GM18526 (cell line): ENCODE measurements around the gene DDX17.

Source experiments
- POLR2A ChIP-seq: IDR thresholded peaks from 3 replicates; pipeline ENCODE4 v1.6.1; 2011; ENCODE audit not compliant: insufficient read length; ENCODE audit errors: extremely low read depth

The DDX17 gene

DNA sequence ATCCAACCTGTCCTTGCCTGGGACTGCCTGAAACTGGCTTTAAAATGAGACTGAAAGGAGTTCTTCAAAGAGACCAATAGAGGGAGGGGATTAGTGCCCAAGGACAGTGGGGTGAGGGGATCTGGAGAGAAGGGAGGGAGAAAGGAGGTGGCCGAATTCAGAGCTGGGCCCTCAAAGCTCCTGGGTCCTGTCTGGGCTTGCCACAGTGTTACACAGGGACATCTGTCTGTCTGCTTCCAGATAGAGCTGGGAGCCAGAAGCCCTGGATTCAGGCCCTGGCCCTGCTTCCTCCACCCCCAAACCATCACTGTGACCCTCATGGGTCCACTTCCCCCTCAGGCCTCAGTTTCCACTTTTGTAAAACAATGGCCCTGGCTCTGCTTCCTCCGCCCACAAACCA lies 54.7 kb downstream of the DDX17 start:
- no peak for TF ChIP-seq POLR2A

DNA sequence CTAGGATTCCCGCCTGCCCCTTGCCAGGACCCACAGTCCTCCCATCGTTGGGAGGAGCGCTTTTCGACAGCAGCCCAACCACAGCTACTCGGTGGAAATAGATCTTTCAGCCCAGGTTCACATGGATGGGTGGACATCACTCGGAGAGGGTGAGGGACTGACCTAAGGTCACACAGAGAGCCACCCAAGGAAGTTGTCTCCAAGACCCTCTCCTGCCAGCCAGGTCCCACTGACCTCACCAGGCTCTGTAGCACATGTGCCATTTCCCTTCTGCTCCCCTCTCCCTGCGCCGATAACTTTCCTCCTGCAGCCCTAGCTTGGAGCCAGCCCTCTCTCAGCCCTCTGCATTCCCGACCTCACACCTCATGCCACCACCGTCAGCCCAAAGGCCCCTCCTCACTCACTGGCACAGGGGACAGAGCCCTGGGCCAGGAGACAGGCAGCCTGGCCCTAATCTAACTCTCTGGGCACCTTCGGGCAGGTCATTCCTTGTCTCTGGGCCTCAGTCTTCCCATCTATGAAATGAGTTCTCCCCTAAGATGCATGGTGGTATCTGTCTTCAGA lies 55.8 kb downstream of the DDX17 start:
- no peak for TF ChIP-seq POLR2A

DNA sequence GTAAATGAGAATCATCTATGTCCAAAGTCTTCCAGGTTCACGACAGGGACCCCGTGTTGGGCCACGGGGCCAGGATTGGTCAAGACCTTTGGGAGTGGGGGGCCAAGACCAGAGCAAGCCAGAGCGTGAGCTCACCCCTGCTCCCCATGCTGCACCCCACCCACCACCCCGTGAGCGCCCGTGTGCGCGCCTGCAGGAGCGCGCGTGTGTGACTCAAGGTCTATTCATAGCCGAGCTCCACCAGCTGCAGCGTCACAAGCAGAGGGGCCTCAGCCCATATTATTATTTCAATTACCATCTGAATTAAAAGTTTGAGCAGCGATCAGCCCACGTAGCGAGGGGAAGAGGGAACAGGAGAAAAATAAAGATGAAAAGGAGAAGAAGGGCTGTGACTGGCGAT lies 56.3 kb downstream of the DDX17 start:
- no peak for TF ChIP-seq POLR2A

DNA sequence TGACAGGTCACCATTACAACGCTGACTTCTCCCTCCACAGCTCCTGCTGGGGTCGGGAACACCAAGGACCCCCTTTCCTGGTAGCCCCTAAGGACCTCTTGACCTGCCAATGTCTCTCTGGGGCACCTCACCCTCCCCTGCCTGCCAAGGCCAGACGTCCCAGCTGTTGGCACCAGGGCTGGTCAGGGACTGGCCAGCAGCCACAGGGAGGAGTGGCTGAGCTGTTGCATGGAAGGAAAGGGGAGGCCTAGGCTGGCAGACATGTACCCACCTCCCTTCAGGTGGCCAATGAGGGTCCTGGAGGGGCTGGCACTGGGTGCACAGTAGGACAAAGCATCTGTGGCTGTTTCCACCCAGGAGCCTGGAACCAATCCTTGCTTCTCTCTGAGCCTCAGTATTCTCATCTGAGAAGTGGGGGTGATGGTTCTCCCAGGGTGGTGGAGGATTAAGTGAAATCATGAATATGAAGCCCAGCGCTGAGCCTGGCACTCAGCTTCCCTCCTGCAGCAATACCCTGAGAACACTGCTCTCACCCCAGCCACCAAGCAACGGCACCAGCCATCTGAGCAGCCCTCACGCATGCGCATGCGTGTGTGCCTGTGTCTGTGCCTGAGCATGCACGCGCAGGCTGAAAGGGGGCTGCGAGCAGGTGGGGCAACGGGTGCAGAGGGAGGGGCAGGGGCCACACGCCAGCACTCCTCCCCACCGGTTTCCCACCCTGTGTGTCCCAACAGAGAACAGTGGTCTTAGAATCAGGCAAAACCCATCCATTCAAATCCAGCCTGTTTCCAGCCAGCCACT lies 57.0 kb downstream of the DDX17 start:
- TF ChIP-seq POLR2A: no peak

DNA sequence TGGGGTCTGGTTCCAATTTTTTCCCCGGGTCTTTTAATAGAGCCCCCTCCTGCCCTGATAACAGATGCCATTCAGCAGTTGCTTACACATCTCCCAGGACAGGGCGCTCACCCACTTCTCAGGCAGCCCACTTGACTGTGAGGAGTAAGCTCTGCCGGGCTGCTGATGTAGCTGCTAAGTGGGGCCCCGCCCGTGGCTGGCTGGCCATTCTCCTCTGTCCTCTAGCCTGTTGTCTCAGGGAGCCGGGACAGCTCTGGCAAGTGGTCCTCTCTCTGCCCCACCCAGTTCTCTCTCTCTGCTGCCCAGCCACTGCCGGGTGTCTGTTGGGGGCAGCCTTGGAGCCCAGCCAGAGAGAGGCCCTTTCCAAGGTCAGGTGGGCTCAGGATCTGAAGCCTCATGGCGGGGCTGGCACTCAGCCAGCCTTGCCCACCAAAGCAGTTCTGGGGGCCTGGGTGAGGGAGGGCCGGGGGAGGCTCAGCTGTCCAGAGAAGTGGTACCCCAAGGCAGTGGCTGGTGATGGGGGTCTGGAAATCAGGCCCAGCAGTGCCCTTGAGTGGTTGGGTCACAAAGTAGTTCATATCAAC lies 60.0 kb downstream of the DDX17 start:
- no peak for TF ChIP-seq POLR2A

DNA sequence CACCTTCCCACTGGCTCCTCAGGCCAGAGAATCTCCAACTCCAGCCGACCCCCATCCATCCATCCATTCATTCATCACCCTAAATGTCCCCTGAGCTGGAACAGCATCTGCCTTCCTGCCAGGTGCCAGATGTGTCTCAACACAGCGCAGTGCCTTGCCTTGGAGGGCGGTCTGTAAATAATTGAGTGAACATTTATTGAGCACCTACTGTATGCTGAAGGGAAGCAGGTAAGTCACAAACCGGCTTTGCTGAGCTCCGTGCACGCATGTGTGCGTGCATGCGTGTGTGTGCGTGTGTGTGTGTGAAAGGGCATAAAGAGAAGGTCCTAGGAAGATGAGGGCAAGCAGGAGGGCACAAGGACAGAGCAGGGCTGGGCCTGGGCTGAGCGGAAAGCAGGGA lies 61.3 kb downstream of the DDX17 start:
- TF ChIP-seq POLR2A: no peak

DNA sequence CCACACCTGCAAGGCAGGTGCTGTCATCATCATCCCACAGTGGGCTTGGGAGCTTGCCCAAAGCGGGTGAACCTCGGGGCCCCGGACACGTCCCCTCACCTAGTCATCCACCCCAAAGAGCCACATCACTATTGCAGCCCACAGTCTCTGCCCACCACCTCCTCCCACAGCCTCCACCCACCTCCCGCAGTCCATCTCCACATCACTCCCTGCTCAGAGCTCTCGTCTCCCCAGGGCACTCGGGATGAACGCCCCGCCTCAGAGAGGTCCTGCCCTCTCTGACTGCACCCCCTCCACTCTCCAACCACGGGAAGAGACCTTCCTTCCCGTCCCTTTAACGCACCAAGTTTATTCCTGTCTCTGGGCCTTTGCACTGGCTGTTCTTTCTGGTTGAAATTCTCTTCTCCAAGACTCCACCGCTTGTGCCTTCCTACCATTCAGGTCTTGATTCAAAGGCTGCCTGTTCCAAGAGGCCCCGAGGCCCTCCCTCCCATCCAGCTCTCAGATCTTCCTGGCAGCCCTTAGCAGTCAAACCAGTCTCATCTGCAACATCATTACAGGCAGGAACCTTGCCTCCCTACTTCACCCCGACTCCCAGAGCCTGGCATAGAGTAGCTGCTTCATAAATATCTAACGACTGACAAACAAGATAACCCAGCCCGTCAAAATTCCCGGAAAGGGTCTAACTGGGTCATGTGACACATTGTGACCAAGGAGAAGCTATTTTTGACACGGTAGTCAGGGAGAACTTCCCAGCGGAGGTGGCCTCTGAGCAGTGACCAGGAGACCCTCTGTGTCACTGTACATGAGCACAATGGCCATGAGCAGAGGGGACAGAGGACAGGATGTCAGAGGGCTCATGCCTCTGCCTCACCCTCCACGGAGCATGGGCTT lies 62.2 kb downstream of the DDX17 start:
- no peak for TF ChIP-seq POLR2A

DNA sequence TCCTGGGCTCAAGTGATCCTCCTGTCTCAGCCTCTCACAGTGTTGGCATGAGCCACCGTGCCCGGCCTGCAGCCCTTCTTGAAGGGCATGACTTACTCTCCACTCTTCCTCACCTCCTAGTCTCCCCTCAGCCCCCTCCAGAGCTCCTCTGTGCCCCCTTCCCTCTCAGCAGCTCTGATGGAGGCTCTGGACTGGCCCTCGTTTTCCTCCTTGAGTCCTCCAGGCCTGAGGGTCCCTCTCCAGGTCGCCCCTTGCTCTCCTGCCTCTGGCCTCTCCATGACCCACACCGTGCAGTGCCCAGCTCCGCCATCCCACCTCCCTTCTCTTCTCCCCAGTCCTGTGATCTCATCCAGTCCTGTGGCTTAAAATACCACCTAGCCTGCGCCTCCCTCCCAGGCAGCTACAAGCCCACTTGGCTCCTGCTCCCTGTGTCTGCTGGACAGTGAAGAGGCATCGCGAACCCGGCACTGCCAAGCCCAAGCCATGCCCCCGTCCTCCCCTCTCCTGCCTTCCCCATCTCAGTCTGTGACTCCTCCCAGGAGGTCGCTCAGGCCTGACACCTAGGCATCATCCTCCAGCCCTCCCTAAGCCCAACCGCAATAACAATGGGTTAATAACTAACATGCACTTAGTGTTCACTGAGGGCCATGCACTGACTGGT lies 63.0 kb downstream of the DDX17 start:
- no peak for TF ChIP-seq POLR2A

DNA sequence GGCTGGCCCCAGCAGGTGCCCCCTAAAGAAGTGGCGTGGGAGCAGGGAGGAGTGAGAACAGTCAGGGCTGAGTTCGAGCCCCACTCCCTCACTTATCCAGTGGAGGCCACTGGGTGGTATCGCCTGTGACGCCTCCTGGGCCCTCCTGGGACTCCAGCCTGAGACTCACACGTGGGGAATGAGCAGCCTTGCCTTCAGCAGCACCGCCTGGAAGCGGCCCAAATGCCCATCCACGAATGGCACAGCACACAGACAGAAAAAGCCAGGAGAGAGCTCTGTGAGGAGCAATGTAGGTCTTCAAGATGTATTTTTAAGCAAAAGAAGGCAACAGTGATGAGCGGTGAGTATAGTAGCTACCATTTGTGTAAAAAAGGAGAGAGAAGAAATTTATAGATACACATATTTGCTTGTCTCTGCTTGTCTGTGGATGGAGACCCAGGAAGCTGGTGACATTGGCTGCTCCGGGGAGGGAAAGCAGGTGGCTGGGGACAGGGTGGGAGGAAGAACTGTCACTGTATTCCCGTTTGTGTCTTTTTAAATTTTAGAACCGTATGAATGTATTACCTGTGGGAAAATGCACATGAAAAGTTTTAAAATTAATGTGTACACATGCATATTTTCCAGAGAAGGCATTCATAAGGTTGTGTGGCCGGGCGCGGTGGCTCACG lies 64.4 kb downstream of the DDX17 start:
- TF ChIP-seq POLR2A: no peak

DNA sequence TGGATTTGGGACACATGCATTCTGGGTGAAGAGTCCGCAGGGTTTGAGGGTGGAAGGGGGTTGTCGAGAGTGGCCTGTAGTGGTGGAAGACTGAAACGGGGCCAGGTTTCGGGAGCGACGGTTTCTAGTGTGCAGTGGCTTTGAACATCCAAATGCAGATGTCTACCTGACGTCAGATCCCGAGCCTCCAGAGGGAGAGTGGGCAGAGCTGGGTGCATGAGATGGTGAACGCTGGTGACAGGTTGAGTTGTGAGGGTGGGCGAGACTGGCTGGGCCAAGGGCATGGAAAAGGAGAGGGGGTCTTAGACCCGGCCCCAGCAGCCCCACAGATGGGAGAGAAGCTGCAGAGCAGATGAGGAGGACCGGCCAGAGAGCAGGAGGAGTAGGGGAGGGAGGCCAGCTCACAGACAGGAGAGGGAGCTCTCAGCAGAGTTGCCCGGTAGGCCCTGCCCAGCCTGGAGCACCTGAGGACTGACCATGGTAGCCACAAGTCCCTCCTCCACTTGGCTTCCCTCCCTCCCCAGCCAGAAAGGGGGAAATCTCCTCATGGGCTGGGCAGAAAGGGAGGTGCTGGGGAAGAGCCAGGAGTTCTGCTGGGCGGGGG lies 65.3 kb downstream of the DDX17 start:
- no peak for TF ChIP-seq POLR2A

DNA sequence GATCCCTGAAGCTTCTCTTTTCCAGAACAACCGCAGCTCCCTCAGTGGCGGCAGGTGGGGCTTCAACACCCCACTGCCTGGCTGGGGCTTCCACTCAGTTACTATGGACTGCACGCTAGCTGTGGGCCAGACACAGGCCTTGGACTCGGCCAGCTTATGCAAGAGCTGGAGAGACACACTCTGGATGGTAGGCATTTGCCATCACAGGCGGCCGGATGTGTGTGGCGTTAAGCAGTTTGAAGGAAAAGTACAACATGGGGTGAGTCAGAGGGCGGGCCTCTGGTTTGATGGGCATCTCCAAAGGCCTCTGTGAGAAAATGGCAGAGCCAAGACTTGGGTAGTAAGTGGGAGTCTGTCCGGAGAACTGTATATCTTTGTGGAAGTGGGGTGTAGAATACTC lies 68.7 kb downstream of the DDX17 start:
- no peak for TF ChIP-seq POLR2A

DNA sequence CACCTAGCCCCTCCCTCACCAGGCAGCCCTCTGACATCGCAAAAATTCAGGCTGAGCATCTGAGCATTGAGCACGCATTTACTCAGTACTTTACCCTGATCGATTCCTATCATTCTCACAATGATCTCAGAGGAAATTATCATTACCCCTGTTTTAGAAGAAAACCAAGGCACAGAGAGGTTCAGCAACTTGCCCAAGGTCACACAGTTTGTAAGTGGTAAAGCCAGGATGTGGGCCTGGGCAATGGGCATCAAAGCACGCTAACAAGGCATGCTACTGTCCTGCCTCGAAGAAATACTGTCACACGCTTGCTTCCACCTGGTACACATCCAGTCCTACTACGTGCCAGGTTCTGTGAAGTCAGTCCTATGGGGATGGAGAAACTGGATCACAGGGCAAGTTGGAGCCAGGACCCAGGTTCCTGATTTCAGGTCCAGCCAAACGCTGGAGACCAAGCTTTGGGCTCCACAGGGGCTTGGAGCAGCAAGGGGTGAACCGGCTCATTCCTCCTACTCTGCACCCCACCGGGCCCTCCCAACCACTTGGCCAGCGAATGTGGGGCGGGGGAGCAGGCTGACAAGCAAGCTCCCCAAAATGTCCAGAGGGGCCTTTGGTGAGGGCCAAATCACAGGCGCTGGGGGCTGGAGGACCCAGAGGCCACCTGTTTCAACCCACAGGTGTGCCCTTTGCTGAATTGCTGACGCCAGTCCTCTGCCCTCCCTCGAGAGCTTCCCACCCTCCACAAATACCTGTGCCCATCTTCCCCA lies 69.3 kb downstream of the DDX17 start:
- no peak for TF ChIP-seq POLR2A

DNA sequence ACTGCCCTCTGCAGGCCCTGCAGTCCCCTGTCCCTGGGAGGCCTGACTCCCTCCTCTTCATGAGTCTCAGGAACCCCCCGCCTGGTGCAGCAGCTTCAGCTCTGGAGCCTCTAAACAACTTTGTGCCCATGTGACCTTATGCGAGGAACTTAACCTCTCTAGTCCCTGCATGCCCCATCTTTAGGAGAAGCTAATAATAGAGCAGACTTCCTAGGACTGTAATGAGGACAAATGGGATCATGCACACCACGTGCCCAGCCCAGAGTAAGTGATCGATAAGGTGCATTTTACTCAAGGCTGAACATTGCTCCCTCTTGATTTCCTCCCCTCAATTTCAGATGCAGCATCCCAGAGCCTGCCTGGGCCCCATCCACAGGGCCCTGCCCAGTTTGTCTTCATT lies 70.1 kb downstream of the DDX17 start:
- no peak for TF ChIP-seq POLR2A
